ENCODE measurements around the gene ABLIM3.

The ABLIM3 gene

DNA sequence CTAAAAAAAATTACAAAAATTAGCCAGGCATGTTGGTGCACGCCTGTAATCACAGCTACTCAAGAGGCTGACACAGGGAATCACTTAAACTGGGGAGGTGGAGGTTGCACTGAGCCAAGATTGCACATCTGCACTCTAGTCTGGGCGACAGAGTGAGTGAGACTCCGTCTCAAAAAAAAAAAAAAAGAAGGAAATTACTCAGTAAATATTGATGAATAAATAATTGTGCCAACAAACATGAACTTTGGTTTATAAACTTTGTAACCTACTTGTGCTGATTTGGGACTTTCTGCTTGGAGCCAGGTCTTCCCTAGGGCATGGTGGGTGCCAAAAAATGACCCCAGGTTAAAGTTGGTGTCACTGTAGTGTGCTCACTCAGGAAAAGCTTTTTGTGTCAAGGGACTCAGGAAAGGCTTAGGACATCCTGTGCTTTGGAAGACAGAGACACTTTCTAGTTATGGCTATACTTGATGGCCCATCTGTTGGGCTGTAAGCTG, 19.0 kb downstream of the ABLIM3 start:
- H3K9me3 ChIP-seq (ENCODE audit: control insufficient read depth in 2 of 2, low read length in 2 of 2), result no peaks in the 10 kb centered on the region
- H3K4me1 ChIP-seq (ENCODE audit: control insufficient read depth, insufficient read depth, low read length), result no peaks in the 10 kb centered on the region
- no peak overlapping the region for H3K9ac ChIP-seq (ENCODE audit: low read length in 2 of 2)
- no peaks in the 10 kb centered on the region for H3K27me3 ChIP-seq (ENCODE audit: control insufficient read depth in 1 of 2, insufficient read depth in 2 of 2, low read length in 2 of 2)
- no peak overlapping the region for H3K4me3 ChIP-seq (ENCODE audit: low read length in 2 of 2)
- no peaks in the 10 kb centered on the region for H3K36me3 ChIP-seq (ENCODE audit: control insufficient read depth in 2 of 2, insufficient read depth in 2 of 2, low read length in 2 of 2)
- H3K27ac ChIP-seq (ENCODE audit: low read length), result no peak overlapping the region

DNA sequence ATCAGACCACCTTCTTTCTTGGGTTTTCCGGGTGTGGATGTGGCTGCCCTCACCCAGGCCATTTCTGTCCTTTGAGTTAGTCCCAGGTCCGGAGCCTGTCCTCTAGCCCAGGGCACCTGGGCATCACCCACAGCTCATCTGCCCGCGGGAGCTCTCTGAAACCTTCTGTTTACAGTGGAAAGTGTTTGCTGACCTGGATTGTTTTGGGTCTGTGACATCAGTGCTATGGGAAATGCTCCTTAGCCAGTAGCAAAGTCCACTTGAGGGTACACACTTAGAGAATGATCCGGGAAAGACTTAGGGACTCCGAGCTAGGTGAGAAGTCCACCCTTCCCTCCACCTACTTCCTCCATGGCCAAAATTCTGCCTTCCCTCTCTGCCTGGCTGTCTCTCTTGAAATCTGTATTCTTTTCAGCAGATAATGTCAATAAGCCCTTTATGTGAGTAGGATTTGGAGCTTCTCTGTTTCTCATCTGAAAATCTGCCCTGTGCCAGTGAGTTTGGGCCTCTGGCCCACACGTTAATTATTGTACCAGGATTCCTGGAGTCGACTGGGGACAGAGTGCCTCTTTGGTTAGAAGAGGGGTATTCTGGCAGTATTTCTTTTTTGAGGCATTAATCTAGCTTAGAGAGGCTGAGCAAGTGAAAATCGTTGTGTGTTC, 19.9 kb downstream of the ABLIM3 start:
- H3K27ac ChIP-seq (ENCODE audit: low read length), result no peak overlapping the region

DNA sequence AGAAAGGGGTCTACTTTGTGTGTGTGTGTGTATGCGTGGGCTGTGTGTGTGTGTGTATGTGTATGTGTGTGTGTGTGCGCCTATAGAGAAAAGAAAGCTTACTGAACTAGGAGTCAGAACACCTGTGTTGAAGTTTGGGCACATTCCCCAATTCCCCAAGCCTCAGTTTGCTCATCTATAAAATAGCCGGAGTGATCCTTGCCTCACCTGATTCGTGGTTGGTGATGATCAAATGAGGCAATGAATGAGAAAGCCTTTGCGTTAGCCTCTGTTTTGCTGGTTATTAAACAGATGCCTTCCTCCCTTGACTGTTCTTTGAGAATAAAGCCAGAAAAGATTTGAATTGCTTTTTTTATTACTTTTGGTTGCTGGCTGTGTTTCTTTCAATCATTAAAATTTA, 20.6 kb downstream of the ABLIM3 start:
- no peaks in the 10 kb centered on the region for H3K36me3 ChIP-seq (ENCODE audit: control insufficient read depth in 2 of 2, insufficient read depth in 2 of 2, low read length in 2 of 2)
- no peaks in the 10 kb centered on the region for H3K4me1 ChIP-seq (ENCODE audit: control insufficient read depth, insufficient read depth, low read length)
- no peak overlapping the region for H3K4me3 ChIP-seq (ENCODE audit: low read length in 2 of 2)
- H3K27ac ChIP-seq (ENCODE audit: low read length), result no peak overlapping the region
- no peaks in the 10 kb centered on the region for H3K27me3 ChIP-seq (ENCODE audit: control insufficient read depth in 1 of 2, insufficient read depth in 2 of 2, low read length in 2 of 2)
- no peak overlapping the region for H3K9ac ChIP-seq (ENCODE audit: low read length in 2 of 2)
- H3K9me3 ChIP-seq (ENCODE audit: control insufficient read depth in 2 of 2, low read length in 2 of 2), result no peaks in the 10 kb centered on the region

More for the DNA sequence above, 19.9 kb downstream of the ABLIM3 start:
- Histone ChIP-seq H3K9me3 (ENCODE audit: control insufficient read depth in 2 of 2, low read length in 2 of 2) (no peaks in the 10 kb centered on the region), H3K27me3 (ENCODE audit: control insufficient read depth in 1 of 2, insufficient read depth in 2 of 2, low read length in 2 of 2) (no peaks in the 10 kb centered on the region), H3K4me3 (ENCODE audit: low read length in 2 of 2) (no peak overlapping the region), H3K4me1 (ENCODE audit: control insufficient read depth, insufficient read depth, low read length) (no peaks in the 10 kb centered on the region), H3K36me3 (ENCODE audit: control insufficient read depth in 2 of 2, insufficient read depth in 2 of 2, low read length in 2 of 2) (no peaks in the 10 kb centered on the region), H3K9ac (ENCODE audit: low read length in 2 of 2) (no peak overlapping the region)

DNA sequence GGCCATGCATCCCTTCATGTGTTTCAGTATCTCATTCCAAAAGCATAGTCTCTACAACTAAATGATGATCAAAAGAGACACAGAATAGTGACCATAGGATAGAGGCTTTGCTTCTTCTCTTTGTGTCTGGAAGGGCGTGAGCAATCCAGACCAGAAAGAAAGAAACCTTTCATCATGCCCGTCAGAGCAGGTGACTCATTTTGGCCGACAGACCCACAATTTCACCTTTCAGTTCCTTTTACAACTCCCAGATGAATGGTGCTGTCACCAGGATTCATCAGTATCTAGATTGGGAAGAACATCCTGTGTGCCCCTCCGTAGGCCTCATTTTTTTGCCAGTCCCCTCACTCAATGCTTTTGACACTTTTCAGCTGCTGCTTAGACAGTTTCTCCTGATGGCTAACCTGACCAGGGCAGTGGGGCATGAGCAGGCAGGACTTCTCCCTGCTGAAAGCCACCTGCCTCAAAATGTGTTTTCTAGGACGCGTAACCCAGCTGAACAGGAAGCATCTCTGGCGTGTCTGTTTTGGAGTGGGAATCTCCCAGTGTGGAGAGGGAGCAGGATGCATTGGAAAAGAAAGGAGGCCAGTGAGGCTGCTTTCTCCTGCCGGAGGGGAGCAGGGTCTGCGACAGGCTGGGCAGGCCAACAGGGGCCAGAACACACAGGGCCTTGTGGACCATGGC, 21.2 kb downstream of the ABLIM3 start:
- Histone ChIP-seq H3K4me3 (ENCODE audit: low read length in 2 of 2) (no peak overlapping the region), H3K27ac (ENCODE audit: low read length) (no peak overlapping the region), H3K4me1 (ENCODE audit: control insufficient read depth, insufficient read depth, low read length) (no peaks in the 10 kb centered on the region), H3K9me3 (ENCODE audit: control insufficient read depth in 2 of 2, low read length in 2 of 2) (no peaks in the 10 kb centered on the region), H3K9ac (ENCODE audit: low read length in 2 of 2) (no peak overlapping the region), H3K36me3 (ENCODE audit: control insufficient read depth in 2 of 2, insufficient read depth in 2 of 2, low read length in 2 of 2) (no peaks in the 10 kb centered on the region), H3K27me3 (ENCODE audit: control insufficient read depth in 1 of 2, insufficient read depth in 2 of 2, low read length in 2 of 2) (no peaks in the 10 kb centered on the region)

DNA sequence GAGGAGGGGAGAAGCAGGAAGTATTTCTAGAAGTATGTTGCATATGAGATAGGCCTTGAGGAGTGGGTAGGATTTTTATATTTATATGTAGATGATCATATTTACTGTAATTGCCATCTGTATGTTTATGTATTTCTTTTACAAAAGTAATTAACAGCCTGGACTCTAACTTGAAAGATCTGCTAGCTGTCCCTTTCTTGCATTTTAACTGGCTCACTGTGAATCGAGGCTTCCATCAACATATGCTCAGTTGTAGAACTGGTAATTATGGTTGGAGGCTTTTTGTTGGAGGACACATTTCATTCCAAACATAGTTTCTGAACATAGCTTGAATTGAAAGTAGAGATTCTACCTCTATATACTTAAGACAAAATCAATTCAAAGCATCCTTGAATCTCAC, 23.4 kb downstream of the ABLIM3 start:
- H3K36me3 ChIP-seq (ENCODE audit: control insufficient read depth in 2 of 2, insufficient read depth in 2 of 2, low read length in 2 of 2), result no peaks in the 10 kb centered on the region
- H3K4me3 ChIP-seq (ENCODE audit: low read length in 2 of 2), result no peak overlapping the region
- no peaks in the 10 kb centered on the region for H3K9me3 ChIP-seq (ENCODE audit: control insufficient read depth in 2 of 2, low read length in 2 of 2)
- H3K4me1 ChIP-seq (ENCODE audit: control insufficient read depth, insufficient read depth, low read length), result no peaks in the 10 kb centered on the region
- peaks cover 0 to 2% of the 10 kb centered on the region in 2 donors for H3K27me3 ChIP-seq (ENCODE audit: control insufficient read depth in 1 of 2, insufficient read depth in 2 of 2, low read length in 2 of 2)
- no peak overlapping the region for H3K27ac ChIP-seq (ENCODE audit: low read length)
- H3K9ac ChIP-seq (ENCODE audit: low read length in 2 of 2), result no peak overlapping the region

DNA sequence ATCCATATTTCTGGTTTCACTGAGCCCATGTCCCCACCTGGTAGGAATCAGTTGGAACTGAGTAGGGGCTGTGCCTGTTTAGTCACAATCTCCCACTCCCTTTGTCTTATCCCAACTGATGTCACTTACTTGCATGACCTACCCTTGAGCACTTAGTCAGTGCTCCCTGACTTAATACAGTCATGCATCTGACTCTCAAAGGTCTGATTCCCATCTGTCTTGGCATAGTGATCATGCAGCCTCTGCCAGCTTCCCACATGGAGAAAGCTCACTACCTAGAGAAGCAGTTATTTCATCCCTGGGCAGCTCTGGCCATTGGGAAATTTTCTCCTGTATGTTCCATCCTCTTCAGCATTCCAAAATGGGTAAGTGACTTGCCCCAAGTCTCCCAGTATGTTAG, 24.8 kb downstream of the ABLIM3 start:
- no peak overlapping the region for H3K9ac ChIP-seq (ENCODE audit: low read length in 2 of 2)
- no peak overlapping the region for H3K27ac ChIP-seq (ENCODE audit: low read length)
- H3K36me3 ChIP-seq (ENCODE audit: control insufficient read depth in 2 of 2, insufficient read depth in 2 of 2, low read length in 2 of 2), result no peaks in the 10 kb centered on the region
- H3K27me3 ChIP-seq (ENCODE audit: control insufficient read depth in 1 of 2, insufficient read depth in 2 of 2, low read length in 2 of 2), result peaks cover 0 to 2% of the 10 kb centered on the region in 2 donors
- H3K4me1 ChIP-seq (ENCODE audit: control insufficient read depth, insufficient read depth, low read length), result no peaks in the 10 kb centered on the region
- H3K4me3 ChIP-seq (ENCODE audit: low read length in 2 of 2), result no peak overlapping the region
- H3K9me3 ChIP-seq (ENCODE audit: control insufficient read depth in 2 of 2, low read length in 2 of 2), result no peaks in the 10 kb centered on the region

DNA sequence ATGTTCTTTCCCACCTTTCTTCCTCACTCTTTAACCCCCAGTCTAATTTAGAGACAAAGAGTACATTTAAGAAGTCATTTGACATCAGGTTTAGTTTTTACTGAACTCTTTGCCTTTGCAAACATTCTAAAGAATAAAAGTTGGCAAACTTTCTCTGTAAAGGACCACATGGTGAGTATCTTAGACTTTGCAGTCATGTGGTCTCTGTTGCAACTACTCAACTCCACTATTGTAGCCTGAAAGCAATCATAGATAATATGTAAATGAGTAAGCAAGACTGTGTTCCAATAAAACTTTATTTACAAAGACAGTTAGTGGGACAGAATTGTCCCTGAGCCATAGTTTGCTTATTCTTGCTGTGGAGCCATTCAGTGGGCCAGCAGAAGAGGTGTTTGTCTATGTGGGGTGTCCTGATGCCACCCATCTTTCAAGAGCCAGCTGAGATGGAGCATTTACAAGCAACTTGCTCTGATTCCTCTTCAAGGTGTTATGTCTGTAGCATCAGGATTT, 25.4 kb downstream of the ABLIM3 start:
- no peak overlapping the region for H3K9ac ChIP-seq (ENCODE audit: low read length in 2 of 2)

DNA sequence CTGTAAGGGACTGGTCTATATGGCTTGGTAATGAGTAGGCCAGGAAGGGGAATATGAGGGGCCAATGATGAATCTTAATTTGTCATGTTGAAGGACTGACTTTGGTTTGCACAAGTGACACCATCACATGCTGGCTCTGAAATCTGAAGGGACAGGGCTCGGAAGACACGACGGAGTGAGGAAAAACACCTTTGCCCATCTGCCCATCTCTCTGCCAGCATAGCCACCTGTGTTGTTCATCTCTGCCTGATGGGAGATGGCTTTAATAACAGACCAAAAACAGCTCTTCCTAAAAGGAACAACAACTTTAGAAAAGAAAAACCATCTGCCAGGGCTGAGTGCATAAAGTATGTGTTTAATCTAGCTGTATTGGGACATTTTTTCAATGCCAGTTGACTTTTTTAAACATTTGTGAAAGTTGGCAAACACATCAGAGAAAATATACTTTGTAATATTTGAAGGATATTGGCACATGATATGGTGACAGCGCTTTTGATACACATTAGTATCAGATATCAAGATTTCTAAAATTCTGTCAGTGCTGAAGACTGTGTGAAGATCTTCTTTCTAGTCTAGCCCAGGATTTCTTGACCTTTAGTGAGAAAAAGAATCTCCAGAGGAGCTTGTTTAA, 27.1 kb downstream of the ABLIM3 start:
- Histone ChIP-seq H3K4me1 (ENCODE audit: control insufficient read depth, insufficient read depth, low read length) (no peaks in the 10 kb centered on the region), H3K36me3 (ENCODE audit: control insufficient read depth in 2 of 2, insufficient read depth in 2 of 2, low read length in 2 of 2) (no peaks in the 10 kb centered on the region), H3K9me3 (ENCODE audit: control insufficient read depth in 2 of 2, low read length in 2 of 2) (no peaks in the 10 kb centered on the region), H3K9ac (ENCODE audit: low read length in 2 of 2) (no peak overlapping the region), H3K4me3 (ENCODE audit: low read length in 2 of 2) (no peak overlapping the region), H3K27ac (ENCODE audit: low read length) (no peak overlapping the region), H3K27me3 (ENCODE audit: control insufficient read depth in 1 of 2, insufficient read depth in 2 of 2, low read length in 2 of 2) (peaks cover 0 to 2% of the 10 kb centered on the region in 2 donors)

More for the DNA sequence above, 25.4 kb downstream of the ABLIM3 start:
- Histone ChIP-seq H3K9me3 (ENCODE audit: control insufficient read depth in 2 of 2, low read length in 2 of 2) (no peaks in the 10 kb centered on the region), H3K4me1 (ENCODE audit: control insufficient read depth, insufficient read depth, low read length) (no peaks in the 10 kb centered on the region), H3K4me3 (ENCODE audit: low read length in 2 of 2) (no peak overlapping the region), H3K36me3 (ENCODE audit: control insufficient read depth in 2 of 2, insufficient read depth in 2 of 2, low read length in 2 of 2) (no peaks in the 10 kb centered on the region), H3K27me3 (ENCODE audit: control insufficient read depth in 1 of 2, insufficient read depth in 2 of 2, low read length in 2 of 2) (peaks cover 0 to 2% of the 10 kb centered on the region in 2 donors), H3K27ac (ENCODE audit: low read length) (no peak overlapping the region)

DNA sequence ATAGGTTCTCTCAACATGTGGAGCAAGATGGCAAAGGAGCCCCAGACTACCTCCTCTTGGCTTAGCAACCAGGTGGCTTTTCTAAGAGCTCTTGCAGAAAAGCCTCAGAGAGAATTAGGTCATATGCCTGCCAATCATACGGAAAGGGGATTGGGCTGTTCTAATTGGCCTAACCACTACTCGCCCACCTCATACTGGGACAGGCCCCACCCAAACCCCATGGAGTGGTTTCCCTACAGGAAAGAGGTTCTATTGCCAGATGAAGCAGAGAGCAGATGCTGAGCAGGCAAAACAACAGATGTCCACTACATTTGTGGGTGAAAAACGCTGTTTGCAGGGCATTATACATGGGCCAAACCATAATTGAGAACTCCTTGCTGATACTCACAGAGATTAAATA, 29.0 kb downstream of the ABLIM3 start:
- H3K4me3 ChIP-seq (ENCODE audit: low read length in 2 of 2), result no peak overlapping the region
- H3K36me3 ChIP-seq (ENCODE audit: control insufficient read depth in 2 of 2, insufficient read depth in 2 of 2, low read length in 2 of 2), result no peaks in the 10 kb centered on the region
- H3K27ac ChIP-seq (ENCODE audit: low read length), result no peak overlapping the region
- H3K4me1 ChIP-seq (ENCODE audit: control insufficient read depth, insufficient read depth, low read length), result peaks cover 4% of the 10 kb centered on the region
- H3K27me3 ChIP-seq (ENCODE audit: control insufficient read depth in 1 of 2, insufficient read depth in 2 of 2, low read length in 2 of 2), result peaks cover 0 to 2% of the 10 kb centered on the region in 2 donors
- no peaks in the 10 kb centered on the region for H3K9me3 ChIP-seq (ENCODE audit: control insufficient read depth in 2 of 2, low read length in 2 of 2)
- no peak overlapping the region for H3K9ac ChIP-seq (ENCODE audit: low read length in 2 of 2)

DNA sequence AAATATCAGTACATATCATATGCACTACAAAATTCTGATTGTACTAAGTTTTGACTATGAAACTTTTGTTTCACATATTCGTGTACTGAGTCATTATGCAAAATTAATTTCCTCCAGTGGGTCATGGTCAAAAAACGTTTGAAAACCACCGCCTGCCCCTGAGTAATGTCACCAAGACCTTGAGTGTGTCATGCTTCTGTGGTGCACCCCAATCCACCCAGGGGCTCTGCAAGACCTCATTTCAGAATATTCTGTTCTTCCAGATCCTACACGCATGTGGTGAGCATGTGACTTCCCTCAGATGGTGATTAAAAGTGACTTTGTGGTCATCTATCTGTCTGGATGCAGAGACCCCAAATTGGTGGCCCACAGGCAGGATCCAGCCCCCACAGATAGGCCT, 31.0 kb downstream of the ABLIM3 start:
- no peak overlapping the region for H3K27ac ChIP-seq (ENCODE audit: low read length)
- peaks cover 0 to 2% of the 10 kb centered on the region in 2 donors for H3K27me3 ChIP-seq (ENCODE audit: control insufficient read depth in 1 of 2, insufficient read depth in 2 of 2, low read length in 2 of 2)
- H3K4me3 ChIP-seq (ENCODE audit: low read length in 2 of 2), result no peak overlapping the region
- no peaks in the 10 kb centered on the region for H3K36me3 ChIP-seq (ENCODE audit: control insufficient read depth in 2 of 2, insufficient read depth in 2 of 2, low read length in 2 of 2)
- H3K4me1 ChIP-seq (ENCODE audit: control insufficient read depth, insufficient read depth, low read length), result peaks cover 8% of the 10 kb centered on the region
- no peak overlapping the region for H3K9ac ChIP-seq (ENCODE audit: low read length in 2 of 2)
- no peaks in the 10 kb centered on the region for H3K9me3 ChIP-seq (ENCODE audit: control insufficient read depth in 2 of 2, low read length in 2 of 2)

Measured in stomach smooth muscle (tissue), 2 donors.